Right lobe of liver (tissue), 6 donors: ENCODE measurements around the gene MGST1. TPM values are rescaled to one million over a fixed set of nuclear protein-coding genes. Genes with fewer than 3 reads are reported as not detected.

Source experiments
- ATAC-seq, 4 donors: fragments of 200-7000 bp; cut with Tn5 transposase; one replicate each; pipeline ENCODE4 v1.9.1; 2020; ENCODE audit warnings: mild to moderate bottlenecking in 4 of 4, moderate library complexity in 4 of 4
- DNase-seq, 3 donors: peaks; one replicate each; pipeline ENCODE4 v3.0.0-alpha.2; 2020
- H3K27ac ChIP-seq, 3 donors: fragments of 200-600 bp; one replicate each; pipeline ENCODE4 v1.8.0; 2022
- H3K27me3 ChIP-seq, 2 donors: fragments of 200-600 bp; one replicate each; pipeline ENCODE4 v1.8.0; 2022
- H3K36me3 ChIP-seq, 4 donors: fragments of 200-600 bp; sonication (generic) in 1 of 4; one replicate each; pipeline versions ENCODE4 v1.5.1 to v1.8.0; 2017 to 2022; ENCODE audit warnings: control low read depth in 1 of 4
- H3K4me1 ChIP-seq, 4 donors: fragments of 200-600 bp; sonication (generic) in 1 of 4; one replicate each; pipeline versions ENCODE4 v1.5.1 to v1.8.0; 2017 to 2022; ENCODE audit warnings: control low read depth in 1 of 4
- H3K4me3 ChIP-seq, 3 donors: fragments of 200-600 bp; one replicate each; pipeline ENCODE4 v1.8.0; 2022
- H3K9me3 ChIP-seq, 4 donors: fragments of 200-600 bp; sonication (generic) in 1 of 4; one replicate each; pipeline versions ENCODE4 v1.5.1 to v1.8.0; 2017 to 2022; ENCODE audit warnings: control low read depth in 1 of 4
- POLR2A ChIP-seq: fragments of 450-650 bp; IDR thresholded peaks from one replicate; pipeline ENCODE4 v1.6.1; 2017; ENCODE audit warnings: antibody characterized with exemption, mild to moderate bottlenecking
- WGBS: methylation state at CpG from one replicate; pipeline ENCODE4 v1.1.6; 2018; ENCODE audit warnings: low coverage, low lambda C conversion rate; ENCODE audit not compliant: insufficient coverage; ENCODE audit errors: missing lambda C conversion rate; 5-methylcytosine and 5-hydroxymethylcytosine counted together
- intact Hi-C, 2 donors: fragments of 100-400 bp; cut with DNase I; formaldehyde crosslinking; loops; one replicate each; pipeline versions ENCODE4 v1.11.2 to v1.14.1; 2022
- total RNA-seq, 6 experiments: library from RNA; depleted of rRNA in 2 of 6; stranded (reverse); fragments of >200 nt in 2 of 6; fragmentation: NEBNext Ultra II Directional in 3 of 6; extraction: Animal tissue kit (Norgen Biotek cat#: 25700) in 3 of 6; gene quantifications; one replicate each; pipeline versions ENCODE4 v1.1.0 to v1.2.4, GENCODE V29; 2016 to 2023
- TF ChIP-seq, protein P1 (sequence below), 4 donors: fragments of 200-600 bp in 3 of 4; fragments of 450-650 bp in 1 of 4; IDR thresholded peaks; one replicate each; pipeline versions ENCODE4 v1.5.1 to v1.8.0; 2016 to 2022; ENCODE audit warnings: antibody characterized with exemption in 4 of 4, mild to moderate bottlenecking in 2 of 4
- donor health status: DM: no; HTN: yes; CAD: no.
- donor health status: DM: no; HTN: no; CAD: no.
- donor health status: DM: no; HTN: no; CAD: no.
- donor health status: DM: no; HTN: yes; CAD: no.
- donor health status: DM: no; HTN: yes; CAD: no.

The MGST1 gene
- total RNA-seq, 6 experiments from 2014 or later, result 1,196 to 2,327 (median 1,308) TPM

DNA sequence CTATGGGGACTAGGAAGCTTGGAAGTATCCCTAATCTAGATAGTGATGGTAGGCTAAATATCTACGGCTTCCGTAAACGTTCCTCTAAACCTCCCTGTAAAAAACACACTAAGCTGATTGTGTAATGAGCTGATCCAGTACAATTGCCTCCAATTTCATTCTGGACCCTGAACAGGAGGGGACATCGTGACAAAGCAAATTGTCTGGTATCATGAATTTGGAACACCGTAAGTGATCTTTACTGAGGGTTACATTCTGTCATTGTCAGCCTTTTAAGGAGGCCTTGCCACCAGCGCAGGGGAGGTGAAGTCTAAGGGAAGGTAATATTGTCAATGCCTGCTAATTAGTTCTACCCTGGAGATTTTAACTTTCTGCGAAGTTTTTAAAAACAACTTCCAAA, 487 bp upstream of the MGST1 start:
- peaks cover 0 to 41% (median 17%) of the 10 kb centered on the region in 4 donors for H3K4me1 ChIP-seq
- H3K27me3 ChIP-seq, result no peaks in the 10 kb centered on the region
- H3K9me3 ChIP-seq, result no peaks in the 10 kb centered on the region
- H3K36me3 ChIP-seq, result peaks cover 0 to under 1% (median 0%) of the 10 kb centered on the region in 4 donors
- DNase-seq, result no peak
- TF ChIP-seq, protein P1, sequence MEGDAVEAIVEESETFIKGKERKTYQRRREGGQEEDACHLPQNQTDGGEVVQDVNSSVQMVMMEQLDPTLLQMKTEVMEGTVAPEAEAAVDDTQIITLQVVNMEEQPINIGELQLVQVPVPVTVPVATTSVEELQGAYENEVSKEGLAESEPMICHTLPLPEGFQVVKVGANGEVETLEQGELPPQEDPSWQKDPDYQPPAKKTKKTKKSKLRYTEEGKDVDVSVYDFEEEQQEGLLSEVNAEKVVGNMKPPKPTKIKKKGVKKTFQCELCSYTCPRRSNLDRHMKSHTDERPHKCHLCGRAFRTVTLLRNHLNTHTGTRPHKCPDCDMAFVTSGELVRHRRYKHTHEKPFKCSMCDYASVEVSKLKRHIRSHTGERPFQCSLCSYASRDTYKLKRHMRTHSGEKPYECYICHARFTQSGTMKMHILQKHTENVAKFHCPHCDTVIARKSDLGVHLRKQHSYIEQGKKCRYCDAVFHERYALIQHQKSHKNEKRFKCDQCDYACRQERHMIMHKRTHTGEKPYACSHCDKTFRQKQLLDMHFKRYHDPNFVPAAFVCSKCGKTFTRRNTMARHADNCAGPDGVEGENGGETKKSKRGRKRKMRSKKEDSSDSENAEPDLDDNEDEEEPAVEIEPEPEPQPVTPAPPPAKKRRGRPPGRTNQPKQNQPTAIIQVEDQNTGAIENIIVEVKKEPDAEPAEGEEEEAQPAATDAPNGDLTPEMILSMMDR (IDR thresholded peaks at IDR 0.05), result no peak
- no peak for TF ChIP-seq POLR2A
- peak; percentile 33 to 50 (median 37) for ATAC-seq
- H3K27ac ChIP-seq, result peak overlapping the region; percentile 76 to 85 (median 82)
- 26% methylated on average over 7 of the region's 7 CpGs for WGBS
- H3K4me3 ChIP-seq, result peak overlapping the region; percentile 55 to 78 (median 65)
- intact Hi-C loops, result no loop called here

DNA sequence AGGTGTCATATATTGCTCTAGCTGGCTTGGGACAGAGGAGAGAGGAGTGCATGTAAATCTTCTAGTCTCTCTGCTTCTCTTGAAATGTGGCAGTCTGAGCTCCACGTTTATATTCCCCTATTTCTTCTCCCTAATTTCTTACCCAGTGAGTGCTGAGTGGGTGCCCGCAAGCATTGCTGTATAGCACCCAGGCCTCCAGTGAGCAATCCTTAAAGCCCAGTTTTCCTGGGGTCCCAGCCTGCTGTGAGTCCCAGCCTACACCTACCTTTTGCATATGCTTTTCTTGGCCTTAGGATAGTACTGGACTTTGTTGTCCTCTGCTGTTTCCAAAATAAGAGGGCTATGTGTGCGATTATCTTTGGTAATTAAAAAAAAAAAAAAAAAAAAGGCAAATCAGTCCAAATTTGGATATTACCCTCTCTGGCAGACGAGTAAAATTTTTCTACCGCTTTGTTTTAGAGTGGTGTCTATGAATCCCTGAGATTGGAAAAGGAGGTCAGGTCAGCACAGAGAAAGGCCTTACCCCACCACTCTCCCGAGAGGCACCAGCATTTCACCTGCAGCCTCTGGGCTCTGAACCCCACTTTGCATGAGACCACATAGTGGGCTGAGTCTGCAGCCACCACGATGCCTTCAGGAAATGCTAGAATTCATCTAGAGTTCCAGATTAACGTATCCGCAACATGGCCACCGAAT, 1.1 kb downstream of the MGST1 start:
- H3K27me3 ChIP-seq, result no peaks in the 10 kb centered on the region
- DNase-seq (no peak), ATAC-seq (peak; percentile 11 to 34 (median 15))
- H3K27ac ChIP-seq, result peak overlapping the region; percentile 76 to 85 (median 82)
- WGBS, result 10% methylated on average over 10 of the region's 10 CpGs
- peaks cover 0 to 3% (median 0%) of the 10 kb centered on the region in 4 donors for H3K36me3 ChIP-seq
- peak overlapping the region; percentile 55 to 78 (median 65) for H3K4me3 ChIP-seq
- no peaks in the 10 kb centered on the region for H3K9me3 ChIP-seq
- H3K4me1 ChIP-seq, result peaks cover 0 to 52% (median 23%) of the 10 kb centered on the region in 4 donors
- intact Hi-C loops, result no loop called here
- TF ChIP-seq POLR2A, result no peak
- TF ChIP-seq, protein P1 (IDR thresholded peaks at IDR 0.05), result no peak

DNA sequence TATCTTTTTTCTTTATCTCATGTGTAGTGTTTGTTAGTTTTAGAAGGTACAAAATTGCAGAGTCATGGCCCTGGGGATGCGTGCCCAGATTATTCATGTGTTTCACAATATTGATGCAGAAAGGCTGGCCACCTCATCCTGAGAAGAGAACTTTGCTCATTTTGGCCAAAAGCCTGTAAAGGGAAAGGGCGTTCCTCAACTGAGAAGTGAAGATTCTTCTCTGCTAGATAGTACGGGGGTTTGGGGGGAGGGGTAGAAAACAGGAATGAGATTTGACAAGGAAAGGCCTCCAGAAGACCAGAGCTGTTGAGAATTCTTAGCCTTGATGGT, 1.7 kb downstream of the MGST1 start:
- H3K27me3 ChIP-seq, result no peaks in the 10 kb centered on the region
- H3K27ac ChIP-seq, result peak overlapping the region; percentile 76 to 85 (median 82)
- peak overlapping the region; percentile 55 to 78 (median 65) for H3K4me3 ChIP-seq
- WGBS, result 5% methylated on average over 3 of the region's 3 CpGs
- peaks cover 0 to 53% (median 23%) of the 10 kb centered on the region in 4 donors for H3K4me1 ChIP-seq
- peak; percentile 43 to 67 (median 49) for ATAC-seq
- peak; percentile 43 to 88 (median 71) for DNase-seq
- H3K9me3 ChIP-seq, result no peaks in the 10 kb centered on the region
- intact Hi-C loops, result no loop called here
- peaks cover 0 to 3% (median 1%) of the 10 kb centered on the region in 4 donors for H3K36me3 ChIP-seq
- TF ChIP-seq, protein P1 (IDR thresholded peaks at IDR 0.05), result no peak
- TF ChIP-seq POLR2A, result peak; percentile 46

DNA sequence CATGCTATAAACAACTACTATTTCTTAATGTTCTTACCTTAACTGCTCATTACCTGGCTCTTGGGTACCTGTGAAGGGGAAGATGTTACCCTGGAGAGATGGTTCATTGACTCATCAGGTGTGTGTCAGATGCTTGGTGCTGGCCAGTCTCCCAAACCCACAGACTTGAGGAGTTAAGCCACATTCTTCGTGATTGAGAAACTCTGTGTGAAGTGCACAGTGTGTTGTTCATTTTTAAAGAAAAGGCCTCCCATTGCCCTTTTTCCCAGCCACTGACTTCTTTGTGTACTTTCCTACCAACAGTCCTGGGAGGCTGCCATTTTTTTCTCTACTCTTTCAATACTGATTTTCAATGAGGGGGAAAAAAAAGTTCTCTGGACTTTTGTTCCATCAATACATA, 3.2 kb downstream of the MGST1 start:
- no peak for TF ChIP-seq POLR2A
- TF ChIP-seq, protein P1 (IDR thresholded peaks at IDR 0.05), result no peak
- 10% methylated on average over 1 of the region's 1 CpG for WGBS
- peaks cover 0 to 52% (median 24%) of the 10 kb centered on the region in 4 donors for H3K4me1 ChIP-seq
- H3K4me3 ChIP-seq, result peak overlapping the region; percentile 55 to 78 (median 65)
- peak overlapping the region in 2 of 3 donors; percentile 76 to 82 for H3K27ac ChIP-seq
- DNase-seq (peak in 2 of 3 donors; percentile 27 to 70), ATAC-seq (peak in 3 of 4 donors; percentile 0 to 10 (median 5))
- no peaks in the 10 kb centered on the region for H3K27me3 ChIP-seq
- H3K36me3 ChIP-seq, result peaks cover 0 to 18% (median 10%) of the 10 kb centered on the region in 4 donors
- intact Hi-C loops, result no loop called here
- no peaks in the 10 kb centered on the region for H3K9me3 ChIP-seq
